Suppressor macrophage treated with lipopolysaccharide for 1 hour (primary cell): Measurements from ENCODE around the gene GLUD1.
"Not testable (repeated sequence)": the region's sequence is repeated elsewhere in the genome, so short reads cannot be mapped to it uniquely, and the experiment has no call there.

Experiments
- DNase-seq, 3 donors: peaks; one replicate each; pipeline ENCODE4 v3.0.0-alpha.2; 2020 to 2022

GLUD1 gene

DNA sequence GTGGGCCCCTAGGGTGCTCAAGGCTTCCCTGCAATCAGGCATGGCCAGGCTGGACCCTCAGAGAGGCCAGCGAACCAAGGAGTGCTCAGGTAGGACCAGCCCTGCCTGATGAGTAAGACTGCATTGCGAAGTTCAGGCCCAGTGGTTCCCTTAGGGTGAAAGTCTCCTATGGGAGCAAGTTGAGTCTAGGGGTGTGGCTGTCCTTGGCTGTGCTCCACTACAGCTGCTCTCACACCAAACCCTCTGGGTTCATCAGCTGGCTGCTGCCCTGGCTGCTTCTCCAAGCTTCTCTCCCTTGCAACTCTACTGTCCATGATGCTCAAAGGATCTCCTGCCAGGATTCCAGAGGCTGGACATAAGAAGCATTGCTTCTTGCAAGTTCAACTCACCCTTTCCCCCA lies 55.9 kb downstream of the GLUD1 start:
- no peak for DNase-seq

DNA sequence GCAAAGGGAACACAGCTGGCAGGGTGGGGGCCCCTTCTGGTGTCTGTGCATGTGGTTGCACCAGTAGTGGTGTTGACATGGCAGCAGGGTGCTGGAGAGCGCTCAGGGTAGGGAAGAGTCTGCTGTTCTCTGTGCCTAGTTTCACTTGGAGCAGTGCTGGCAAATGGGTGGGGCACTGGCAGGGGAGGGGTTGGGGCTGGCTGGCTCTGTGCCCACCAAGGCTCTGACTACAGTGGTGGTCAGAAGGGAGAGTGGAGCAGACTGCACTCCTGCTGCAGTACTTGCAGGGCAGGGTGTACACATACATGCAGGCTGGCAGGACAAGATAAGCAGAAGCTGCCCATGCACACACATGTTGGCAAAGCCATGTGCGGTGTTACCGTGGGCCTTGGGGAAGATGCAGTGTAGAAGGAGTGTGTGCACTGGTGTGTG lies 56.3 kb downstream of the GLUD1 start:
- no peak for DNase-seq

DNA sequence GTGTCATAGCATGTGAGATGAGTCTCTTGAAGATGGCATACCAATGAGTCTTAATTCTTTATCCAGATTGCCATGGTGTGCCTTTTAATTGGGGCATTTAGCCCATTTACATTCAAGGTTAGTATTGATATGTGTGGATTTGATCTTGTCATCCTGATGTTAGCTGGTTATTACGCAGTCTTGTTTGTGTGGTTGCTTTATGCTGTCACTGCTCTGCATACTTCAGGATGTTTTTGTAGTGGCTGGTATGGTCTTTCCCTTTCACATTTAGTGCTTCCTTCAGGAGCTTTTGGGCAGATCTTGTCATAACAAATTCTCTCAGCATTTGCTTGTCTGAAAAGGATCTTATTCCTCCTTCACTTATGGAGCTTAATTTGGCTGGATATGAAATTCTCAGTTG lies 58.0 kb downstream of the GLUD1 start:
- no peak for DNase-seq

DNA sequence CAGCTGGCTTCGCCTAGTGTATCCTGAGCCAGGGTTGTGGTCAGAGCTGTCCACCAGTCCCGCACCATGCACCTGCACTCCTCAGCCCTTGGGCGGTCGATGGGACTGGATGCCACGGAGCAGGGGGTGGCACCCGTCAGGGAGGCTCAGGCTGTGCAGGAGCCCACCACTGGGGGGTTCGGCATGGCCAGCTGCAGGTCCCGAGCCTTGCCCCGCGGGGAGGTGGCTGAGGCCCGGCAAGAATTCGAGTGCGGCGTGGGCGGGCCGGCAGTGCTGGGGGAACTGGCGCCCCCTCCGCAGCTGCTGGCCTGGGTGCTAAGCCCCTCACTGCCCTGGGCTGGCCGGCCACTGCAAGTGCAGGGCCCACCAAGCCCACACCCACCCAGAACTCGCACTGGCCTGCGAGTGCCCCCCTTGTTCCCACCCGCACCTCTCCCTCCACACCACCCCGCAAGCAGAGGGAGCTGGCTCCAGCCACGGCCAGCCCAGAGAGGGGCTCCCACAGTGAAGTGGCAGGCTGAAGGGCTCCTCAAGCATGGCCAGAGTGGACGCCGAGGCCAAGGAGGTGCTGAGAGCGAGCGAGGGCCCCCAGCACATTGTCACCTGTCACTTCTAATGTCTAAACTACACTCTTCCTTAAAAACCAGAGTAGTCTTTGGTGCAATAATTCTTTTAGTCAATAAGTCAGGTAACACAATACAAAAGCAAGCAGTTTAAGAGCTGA lies 63.6 kb downstream of the GLUD1 start:
- no peak for DNase-seq

DNA sequence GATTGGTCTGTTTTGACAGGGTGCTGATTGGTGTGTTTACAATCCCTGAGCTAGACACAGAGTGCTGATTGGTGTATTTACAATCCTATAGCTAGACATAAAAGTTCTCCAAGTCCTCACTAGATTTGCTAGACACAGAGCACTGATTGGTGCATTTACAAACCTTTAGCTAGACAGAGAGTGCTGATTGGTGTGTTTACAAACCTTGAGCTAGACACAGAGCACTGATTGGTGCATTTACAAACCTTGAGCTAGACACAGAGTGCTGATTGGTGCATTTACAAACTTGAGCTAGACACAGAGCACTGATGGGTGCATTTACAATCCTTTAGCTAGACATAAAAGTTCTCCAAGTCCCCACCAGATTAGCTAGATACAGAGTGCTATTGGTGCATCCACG lies 64.2 kb downstream of the GLUD1 start:
- not testable (repeated sequence) for DNase-seq

DNA sequence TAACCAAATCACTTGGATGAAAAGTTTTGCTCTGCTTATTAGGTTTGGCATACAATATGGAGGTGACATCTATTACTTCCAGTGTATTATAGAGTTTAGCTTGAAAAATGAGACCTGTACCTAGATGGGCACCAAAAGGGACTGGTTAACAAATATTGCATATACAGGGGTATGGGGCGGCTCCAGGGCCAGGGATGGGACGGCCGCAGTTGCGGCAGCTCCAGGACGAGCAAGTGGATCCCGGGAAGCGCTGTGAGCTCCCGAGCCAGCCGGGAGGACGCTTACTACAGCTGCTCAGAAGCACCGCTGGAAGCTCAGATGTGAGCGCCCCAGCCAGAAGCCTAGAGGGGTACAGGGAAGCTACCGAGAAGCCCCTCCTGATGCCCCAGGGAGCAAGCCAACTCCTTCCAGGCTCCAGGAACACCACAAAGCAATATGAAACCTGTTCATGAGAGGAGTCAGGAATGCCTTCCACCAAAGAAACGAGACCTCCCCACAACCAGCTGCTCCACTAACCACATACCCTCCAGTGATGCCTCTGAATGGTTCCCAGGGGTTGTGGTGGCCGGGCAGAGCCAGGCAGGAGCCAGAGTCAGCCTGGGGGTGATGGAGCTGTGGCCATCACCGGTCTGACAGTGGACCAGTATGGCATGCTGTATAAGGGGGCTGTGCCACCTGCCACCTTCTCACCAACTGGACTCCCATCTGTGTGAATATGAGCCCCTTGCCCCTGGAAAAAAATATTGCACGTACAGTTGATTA lies 67.7 kb downstream of the GLUD1 start:
- not testable (repeated sequence) for DNase-seq

DNA sequence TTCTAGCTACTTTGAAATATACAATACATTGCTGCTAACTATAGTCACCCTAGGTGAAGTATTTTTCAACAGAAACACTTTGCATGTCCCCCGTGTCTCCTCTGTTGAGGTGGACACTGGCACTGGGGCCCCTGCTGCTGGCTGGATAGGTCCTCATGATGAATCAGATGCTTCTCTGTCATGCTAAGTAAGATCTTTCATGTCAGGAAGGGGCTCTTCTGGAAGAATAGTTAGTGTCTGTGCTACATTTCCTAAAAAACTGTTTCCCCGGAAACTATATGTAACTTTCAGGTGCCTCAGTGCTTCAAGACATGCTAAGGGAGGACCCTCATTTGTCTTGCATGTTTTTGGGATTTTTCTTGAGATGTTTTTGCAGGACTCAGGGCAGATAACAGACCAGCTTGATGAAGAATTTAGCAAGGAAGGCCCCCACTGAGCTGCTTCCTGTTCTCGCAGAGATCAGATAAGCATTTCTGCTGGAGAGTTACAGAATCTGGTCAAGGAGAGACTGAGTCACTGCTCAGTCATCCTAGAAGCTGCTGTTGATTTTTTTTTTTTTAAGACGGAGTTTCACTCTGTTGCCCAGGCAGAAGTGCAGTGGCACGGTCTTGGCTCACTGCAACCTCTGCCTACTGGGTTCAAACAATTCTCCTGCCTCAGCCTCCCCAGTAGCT lies 69.2 kb downstream of the GLUD1 start:
- DNase-seq = peak; percentile 64 to 80 (median 70)

DNA sequence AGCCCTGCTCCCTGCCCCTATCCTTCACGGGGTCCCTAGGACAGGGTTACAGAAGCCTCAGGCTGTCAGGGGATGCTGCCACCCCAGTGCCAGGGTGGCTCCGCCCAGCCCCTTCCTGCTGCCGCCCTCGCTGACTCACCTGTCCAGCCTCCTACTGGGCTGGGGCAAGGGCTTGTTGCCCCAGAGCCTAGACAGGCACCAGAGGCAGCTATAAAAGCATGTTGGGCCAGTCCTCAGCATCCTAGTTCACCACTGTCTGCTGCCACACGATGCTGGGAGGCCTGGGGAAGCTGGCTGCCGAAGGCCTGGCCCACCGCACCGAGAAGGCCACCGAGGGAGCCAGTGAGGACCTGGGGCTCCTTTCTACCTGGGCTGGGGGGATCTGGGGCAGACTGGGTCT lies 74.6 kb downstream of the GLUD1 start, which contains the start of gene FAM25A:
FAM25A (plus strand) TSS at position 239 of the 400 bp plus-strand sequence; CDS start at position 270, 31 bp downstream.
- DNase-seq = not testable (repeated sequence)

DNA sequence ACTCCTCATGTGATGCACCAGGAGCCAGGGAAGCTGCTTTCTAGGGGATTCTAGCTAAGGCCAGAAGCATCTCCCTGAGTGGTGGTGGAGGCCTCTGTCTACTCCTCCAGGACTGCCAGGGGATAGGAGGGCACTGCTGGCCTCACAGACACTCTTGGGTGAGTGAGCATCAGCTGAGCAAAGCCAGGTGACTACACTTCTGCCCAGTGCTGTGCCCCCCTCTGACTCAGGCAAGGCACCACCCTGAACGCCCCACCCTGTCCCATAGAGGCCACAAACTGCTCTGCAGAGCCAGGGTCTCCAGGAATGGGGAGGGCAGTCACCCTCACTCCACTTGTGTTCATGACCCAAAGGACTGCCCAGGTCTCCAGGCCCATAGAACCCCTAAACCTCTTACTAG lies 75.1 kb downstream of the GLUD1 start:
- not testable (repeated sequence) for DNase-seq

DNA sequence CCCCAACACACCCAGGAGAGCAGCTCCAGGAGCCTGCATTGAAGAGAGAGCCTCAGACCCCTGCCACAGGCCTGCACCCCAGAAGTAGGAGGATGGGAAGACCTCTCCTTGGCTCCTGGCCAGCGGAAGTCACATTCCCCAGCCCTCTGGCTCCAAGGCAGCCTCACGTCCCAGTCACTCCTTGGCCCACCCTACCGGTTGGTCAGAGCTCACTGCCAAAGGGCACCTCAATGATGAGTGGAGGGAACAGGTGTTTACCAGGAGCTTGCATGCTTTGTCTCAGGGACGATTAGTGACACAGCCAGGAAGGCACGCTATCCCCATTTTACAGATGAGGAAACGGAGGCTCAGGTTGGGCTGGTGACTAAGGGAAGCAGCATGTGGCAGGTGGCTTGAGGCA lies 75.6 kb downstream of the GLUD1 start:
- not testable (repeated sequence) for DNase-seq

DNA sequence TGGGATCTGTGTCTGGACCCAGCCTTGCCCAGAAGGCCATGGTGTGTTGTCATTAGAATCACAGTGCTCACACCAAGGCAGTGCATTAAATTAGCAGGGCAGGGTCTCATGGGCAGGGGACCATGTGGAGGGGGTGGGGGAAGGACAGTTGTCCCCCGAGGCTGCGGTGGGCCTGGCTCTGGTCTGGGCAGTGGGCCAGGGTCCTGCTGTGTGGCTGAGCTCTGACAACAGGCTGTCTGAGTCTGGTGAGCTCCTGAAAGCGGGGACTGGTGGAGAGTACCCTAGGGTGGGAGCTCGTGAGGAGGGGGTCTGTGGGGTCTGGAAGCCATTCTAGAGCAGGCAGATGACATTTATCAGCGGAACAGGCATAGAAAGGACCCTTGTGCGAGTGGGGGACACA lies 76.5 kb downstream of the GLUD1 start:
- not testable (repeated sequence) for DNase-seq

DNA sequence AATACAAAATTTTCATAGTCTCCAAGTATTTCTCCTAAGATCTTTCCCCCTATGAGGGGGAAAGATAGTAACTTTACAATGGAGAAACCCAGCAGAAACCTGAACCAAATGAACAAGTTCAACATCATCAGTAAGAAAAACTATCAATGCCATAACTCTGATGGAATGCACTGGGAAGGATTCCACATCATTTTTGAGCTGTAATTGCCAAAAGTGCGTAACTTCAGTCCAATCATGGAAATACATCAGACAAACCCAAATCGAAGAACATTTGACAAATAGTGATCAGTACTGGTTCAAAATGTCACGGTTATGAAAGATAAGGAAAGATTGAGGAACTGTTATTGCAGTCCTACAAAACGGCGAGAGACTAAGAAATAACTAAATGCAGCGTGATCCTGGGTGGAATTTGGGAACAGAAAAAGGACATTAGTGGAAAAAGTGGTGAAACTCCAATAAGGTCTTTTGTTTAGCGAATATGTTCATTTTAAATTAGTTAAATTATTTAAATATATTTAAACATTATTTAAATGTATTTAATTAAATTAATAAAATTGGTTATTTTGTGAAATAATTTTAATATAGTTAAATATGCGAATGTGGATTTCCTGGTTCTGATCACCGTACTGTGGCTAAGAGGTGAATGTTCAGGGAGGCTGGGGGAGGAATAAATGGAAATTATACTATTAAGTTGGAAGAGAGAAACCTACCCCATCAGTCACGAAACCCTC lies 79.5 kb downstream of the GLUD1 start:
- not testable (repeated sequence) for DNase-seq

DNA sequence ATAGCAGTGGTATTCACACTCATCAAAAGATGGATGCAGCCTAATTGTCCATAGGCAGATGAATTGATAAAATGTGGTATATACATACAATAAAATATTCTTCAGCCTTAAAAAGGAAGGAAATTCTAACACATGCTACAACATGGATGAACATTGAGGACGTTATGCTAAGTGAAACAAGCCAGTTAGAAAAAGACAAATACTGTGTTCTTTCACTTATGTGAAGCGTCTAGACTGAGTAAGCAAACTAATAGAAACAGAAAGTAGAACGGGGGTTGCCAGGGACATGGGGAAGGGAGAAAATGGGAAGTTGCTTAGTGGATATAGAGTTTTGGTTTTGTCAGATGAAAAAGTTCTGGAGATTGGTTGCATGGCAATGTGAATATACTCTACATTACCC lies 81.1 kb downstream of the GLUD1 start:
- peak; percentile 28 to 70 (median 61) for DNase-seq

DNA sequence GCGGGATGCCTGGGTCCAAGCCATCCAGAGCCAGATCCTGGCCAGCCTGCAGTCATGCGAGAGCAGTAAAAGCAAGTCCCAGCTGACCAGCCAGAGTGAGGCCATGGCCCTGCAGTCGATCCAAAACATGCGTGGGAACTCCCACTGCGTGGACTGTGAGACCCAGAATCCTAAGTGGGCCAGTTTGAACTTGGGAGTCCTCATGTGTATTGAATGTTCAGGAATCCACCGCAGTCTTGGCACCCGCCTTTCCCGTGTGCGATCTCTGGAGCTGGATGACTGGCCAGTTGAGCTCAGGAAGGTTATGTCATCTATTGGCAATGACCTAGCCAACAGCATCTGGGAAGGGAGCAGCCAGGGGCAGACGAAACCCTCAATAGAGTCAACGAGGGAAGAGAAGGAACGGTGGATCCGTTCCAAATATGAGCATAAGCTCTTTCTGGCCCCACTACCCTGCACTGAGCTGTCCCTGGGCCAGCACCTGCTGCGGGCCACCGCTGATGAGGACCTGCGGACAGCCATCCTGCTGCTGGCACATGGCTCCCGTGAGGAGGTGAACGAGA lies 85.4 kb downstream of the GLUD1 start:
- DNase-seq = not testable (repeated sequence)

DNA sequence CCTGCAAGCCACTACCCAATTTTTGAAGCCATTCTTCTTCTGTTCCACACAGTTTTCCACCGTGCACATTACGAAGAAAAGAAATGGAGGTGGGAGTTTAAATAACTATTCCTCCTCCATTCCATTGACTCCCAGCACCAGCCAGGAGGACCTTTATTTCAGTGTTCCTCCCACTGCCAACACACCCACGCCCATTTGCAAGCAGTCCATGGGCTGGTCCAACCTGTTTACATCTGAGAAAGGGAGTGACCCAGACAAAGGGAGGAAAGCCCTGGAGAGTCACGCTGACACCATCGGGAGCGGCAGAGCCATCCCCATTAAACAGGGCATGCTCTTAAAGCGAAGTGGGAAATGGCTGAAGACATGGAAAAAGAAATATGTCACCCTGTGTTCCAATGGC lies 86.3 kb downstream of the GLUD1 start:
- not testable (repeated sequence) for DNase-seq

DNA sequence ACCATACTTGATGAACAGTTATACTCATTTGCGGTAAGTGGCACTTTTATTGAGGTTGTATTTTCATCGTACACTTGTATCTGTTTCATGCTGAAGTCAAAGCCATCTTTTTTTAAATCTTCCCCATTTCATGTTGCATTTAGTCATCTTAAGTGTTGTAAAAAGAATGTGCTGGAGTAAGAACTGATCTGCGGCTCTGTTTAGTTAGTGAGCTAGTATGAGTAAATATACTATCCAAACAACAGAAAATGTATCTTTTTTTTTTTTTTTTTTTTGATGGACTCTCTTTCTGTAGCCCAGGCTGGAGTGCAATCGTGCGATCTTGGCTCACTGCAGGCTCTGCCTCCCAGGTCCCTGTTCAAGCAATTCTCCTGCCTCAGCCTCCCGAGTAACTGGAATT lies 87.0 kb downstream of the GLUD1 start:
- not testable (repeated sequence) for DNase-seq

DNA sequence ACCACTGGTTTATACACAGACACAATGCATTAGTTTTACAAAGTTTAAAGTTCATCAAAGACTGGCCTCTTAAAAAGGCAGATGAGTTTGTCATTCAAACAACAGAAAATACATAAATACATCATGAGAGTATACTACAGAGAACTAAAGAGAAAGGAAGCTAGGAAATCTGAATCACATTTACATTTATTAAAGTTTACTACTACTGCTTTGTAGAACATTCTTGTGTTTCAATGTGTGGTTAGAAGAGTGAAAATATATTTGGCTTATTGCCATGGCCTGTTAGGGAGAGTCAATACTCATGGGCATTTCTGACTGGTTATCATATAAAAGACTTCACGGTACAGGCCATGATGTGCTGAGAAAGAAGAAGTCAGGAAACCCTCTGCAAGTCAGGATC lies 87.5 kb downstream of the GLUD1 start:
- DNase-seq = not testable (repeated sequence)

DNA sequence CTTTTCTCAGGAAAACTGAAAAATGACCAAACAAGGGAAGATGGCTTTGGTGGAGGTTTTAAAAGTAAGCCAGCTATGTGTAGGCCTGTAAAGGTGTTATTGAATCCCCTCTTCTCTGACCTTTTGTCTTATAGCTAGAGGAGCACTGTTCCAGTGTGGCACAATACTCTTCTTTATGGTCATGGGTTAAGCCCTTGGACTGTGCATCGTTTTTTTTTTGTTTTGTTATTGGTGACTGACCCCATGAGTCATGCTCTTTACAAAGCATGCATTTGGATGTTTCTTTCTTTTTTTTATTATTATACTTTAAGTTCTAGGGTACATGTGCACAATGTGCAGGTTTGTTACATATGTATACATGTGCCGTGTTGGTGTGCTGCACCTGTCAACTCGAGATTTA lies 94.2 kb downstream of the GLUD1 start:
- DNase-seq = peak; percentile 61 to 86 (median 81)
